Cerebellar cortex (tissue), 1 donor: ENCODE results near the gene ZBTB37.
"Not testable (repeated sequence)": the region's sequence is repeated elsewhere in the genome, so short reads cannot be mapped to it uniquely, and the experiment has no call there.

Experiments
- DNase-seq: peaks from one replicate; pipeline ENCODE4 v3.0.0-alpha.2; 2015; ENCODE audit warnings: low spot score

Gene ZBTB37, protein sequence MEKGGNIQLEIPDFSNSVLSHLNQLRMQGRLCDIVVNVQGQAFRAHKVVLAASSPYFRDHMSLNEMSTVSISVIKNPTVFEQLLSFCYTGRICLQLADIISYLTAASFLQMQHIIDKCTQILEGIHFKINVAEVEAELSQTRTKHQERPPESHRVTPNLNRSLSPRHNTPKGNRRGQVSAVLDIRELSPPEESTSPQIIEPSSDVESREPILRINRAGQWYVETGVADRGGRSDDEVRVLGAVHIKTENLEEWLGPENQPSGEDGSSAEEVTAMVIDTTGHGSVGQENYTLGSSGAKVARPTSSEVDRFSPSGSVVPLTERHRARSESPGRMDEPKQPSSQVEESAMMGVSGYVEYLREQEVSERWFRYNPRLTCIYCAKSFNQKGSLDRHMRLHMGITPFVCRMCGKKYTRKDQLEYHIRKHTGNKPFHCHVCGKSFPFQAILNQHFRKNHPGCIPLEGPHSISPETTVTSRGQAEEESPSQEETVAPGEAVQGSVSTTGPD

GRCh38 chr1:173868266-173869020, at the start of gene ZBTB37:
TSS of gene ZBTB37 (plus strand) at chr1:173868380. CDS start at chr1:173870226, 1,846 bp downstream.
- DNase-seq, result peak; percentile 77

DNA sequence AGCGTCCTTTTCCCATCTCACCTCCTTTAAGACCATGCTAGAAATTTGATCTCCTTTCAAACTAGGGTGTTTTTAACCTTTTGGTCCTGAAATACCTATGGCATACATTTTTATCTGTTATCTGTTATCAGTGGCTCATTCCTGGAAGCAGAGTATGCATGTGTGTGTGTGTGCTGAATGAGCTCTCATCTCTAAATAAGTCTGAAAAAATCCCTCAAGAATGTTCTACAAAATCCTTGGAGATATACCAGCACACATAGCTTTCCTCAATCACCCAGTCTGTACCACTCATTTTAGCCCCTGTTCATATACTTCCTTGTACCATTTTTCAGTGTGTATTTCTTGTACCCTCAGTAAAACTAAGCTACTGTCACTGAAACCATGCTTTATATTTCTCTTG, 49.7 kb upstream of the ZBTB37 start:
- DNase-seq, result no peak

DNA sequence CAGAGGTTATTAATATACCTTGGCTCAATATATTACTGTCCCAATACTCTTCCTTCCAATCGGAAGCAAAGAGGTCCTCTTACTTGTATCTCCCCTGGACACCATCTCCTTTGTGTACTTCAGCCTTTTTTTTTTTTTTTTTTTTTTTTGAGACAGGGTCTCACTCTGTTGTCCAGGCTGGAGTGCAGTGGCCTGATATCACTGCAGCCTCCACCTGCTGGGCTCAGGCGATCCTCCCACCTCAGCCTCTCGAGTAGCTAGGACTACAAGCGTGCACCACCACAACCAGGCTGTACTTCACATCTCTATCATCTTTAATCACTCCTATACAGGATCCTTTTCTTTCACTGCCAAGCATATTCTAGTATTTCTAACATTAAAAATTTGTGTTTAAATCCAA, 46.5 kb upstream of the ZBTB37 start:
- no peak for DNase-seq

DNA sequence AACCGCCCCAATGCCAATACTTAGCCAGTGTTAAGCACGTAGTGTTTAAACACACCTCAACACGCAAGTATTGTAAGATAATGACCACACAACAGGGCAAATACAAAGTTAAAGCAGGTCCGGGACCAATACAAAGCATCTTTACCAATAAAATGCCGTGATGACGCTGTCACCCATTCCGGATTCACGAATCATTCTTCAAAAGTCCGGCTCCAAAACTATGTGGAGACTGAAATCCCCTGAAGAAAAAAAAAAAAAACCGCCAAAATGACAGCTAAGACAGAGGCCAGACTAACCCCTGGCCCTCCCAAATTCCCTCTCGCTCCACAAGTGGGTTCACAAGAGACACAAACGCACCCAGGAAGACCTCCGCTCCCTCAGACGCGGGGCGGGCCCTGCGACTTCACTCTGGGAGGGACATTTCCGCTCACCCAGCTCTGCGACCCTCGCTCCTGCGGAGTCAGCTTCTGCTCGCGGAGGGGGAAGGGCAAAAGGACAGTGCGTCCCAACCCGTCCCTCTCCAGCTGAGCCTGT, 44.3 kb upstream of the ZBTB37 start:
- DNase-seq, result no peak

DNA sequence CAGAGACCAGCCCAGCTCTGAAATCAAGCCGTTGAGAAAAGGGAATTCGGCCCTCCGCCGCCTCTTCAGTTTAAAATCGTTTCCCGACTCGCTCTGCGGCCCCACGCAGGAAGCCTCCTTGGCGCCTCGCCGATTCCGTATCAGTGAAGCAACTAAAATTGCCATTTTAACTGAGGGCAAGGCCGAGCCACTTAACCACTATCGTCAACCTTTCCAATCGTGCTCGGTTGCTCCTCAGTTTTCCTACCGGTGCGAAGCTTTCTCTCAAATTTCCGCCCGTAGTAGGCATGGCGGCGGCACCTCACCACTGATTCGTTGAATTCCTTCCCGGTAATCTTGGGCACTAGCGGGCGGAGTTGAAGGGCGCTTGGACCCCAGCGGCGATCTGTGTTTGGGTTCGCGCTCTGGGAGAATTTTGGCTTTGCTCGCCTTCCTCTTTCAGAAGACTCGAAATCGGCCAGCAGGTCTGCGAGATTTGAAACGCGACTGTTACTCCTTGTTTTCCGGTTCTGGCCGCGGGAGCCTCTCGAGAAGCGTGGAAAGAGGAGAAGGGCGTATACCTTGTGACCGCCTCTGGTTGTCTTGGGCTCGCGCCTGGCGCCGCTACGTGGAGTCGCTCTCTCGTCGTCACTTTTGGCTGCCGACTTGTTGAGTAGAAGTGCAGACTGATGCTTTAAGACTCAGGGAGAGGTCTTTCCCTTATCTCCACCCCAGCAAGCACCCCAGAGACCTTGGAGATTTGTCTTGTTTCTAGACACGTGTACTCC, 43.7 kb upstream of the ZBTB37 start, which contains the start of the genes CENPL and DARS2:
TSS of gene CENPL (minus strand) at position 569 of the 767 bp plus-strand sequence. CDS start 13,584 bp downstream, outside the sequence.
TSS of gene DARS2 (plus strand) at position 359 of the 767 bp plus-strand sequence. CDS start 557 bp downstream, outside the sequence.
- DNase-seq, result peak; percentile 99

- DNase-seq, result no peak
These were observed 40.6 kb upstream of the ZBTB37 start for GRCh38 chr1:173827611-173828010.

GRCh38 chr1:173832748-173833147, 35.4 kb upstream of the ZBTB37 start:
- DNase-seq, result no peak

GRCh38 chr1:173852105-173852504, 16.1 kb upstream of the ZBTB37 start:
- no peak for DNase-seq

GRCh38 chr1:173853074-173853473, 15.1 kb upstream of the ZBTB37 start:
- DNase-seq, result no peak

- no peak for DNase-seq
These were observed 12.2 kb upstream of the ZBTB37 start for GRCh38 chr1:173856014-173856413.

- no peak for DNase-seq
These were observed 11.3 kb upstream of the ZBTB37 start for GRCh38 chr1:173856903-173857302.

- peak; percentile 25 for DNase-seq
These were observed 10.7 kb upstream of the ZBTB37 start for GRCh38 chr1:173857363-173857917.

DNA sequence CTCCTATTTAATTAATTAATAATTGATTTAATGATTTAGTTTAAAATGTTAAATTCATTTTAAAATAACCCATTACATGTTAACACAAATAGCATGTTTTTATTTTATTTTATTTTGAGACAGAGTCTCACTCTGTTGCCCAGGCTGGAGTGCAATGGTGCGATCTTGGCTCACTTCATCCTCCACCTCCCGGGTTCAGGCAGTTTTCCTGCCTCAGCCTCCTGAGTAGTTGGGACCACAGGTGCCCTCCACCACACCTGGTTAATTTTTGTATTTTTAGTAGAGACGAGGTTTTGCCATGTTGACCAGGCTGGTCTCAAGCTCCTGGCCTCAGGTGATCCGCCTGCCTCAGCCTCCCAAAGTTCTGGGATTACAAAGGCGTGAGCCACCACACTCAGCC, 8.6 kb upstream of the ZBTB37 start:
- DNase-seq, result not testable (repeated sequence)

DNA sequence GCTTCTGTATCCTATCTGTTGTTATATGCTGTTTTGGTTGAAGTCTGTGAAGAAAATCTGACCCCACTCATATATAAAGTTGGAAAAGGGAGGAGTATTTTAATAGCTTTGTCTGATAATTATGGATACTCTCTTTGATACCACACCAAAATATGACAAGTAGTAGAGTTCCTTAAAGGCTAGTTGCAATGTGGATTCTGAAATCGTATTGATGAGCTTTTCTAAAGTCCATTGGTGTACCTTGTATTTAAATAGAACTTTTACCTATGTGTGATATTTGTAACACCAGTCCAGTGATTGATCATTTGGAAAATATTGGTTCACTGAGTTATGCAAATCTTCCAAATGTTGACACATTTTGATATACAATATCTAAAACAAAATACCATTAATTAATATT, 8.1 kb upstream of the ZBTB37 start:
- DNase-seq, result no peak

DNA sequence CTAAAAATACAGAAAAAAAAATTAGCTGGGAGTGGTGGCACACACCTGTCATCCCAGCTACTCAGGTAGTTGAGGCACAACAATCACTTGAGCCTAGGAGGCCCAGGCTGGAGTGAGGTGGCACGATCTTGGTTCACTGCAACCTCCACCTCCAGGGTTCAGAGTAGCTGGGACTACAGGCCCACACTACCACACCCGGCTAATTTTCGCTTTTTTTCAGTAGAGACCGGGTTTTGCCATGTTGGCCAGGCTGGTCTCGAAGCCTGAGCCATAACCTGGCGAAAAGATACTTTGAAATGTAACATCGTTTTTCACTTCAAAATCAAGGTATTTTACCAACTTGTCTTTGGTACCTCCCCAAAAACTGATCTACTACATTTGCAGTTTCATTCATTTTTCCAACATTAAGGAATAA, 6.4 kb upstream of the ZBTB37 start:
- DNase-seq, result peak; percentile 48

GRCh38 chr1:173862146-173862768, 5.9 kb upstream of the ZBTB37 start:
- peak; percentile 55 for DNase-seq

DNA sequence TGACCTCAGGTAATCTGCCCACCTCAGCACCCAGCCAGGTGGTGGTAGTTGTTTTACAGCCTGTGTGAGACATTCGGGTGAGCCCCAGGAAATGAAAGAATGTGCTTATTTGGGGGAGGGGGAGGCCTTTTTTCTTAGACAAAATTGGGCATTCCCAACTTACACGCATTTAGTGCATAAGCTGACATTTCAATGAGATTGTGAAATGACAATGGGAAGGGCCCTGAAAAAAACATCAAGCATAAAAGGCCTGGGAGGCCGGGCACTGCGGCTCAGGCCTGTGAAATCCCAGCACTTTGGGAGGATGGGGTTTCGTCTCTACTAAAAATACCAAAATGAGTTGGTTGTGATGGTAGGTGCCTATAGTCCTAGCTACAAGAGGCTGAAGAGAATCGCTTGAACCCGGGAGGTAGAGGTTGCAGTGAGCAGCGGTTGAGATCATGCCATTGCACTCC, 5.4 kb upstream of the ZBTB37 start:
- peak; percentile 63 for DNase-seq

DNA sequence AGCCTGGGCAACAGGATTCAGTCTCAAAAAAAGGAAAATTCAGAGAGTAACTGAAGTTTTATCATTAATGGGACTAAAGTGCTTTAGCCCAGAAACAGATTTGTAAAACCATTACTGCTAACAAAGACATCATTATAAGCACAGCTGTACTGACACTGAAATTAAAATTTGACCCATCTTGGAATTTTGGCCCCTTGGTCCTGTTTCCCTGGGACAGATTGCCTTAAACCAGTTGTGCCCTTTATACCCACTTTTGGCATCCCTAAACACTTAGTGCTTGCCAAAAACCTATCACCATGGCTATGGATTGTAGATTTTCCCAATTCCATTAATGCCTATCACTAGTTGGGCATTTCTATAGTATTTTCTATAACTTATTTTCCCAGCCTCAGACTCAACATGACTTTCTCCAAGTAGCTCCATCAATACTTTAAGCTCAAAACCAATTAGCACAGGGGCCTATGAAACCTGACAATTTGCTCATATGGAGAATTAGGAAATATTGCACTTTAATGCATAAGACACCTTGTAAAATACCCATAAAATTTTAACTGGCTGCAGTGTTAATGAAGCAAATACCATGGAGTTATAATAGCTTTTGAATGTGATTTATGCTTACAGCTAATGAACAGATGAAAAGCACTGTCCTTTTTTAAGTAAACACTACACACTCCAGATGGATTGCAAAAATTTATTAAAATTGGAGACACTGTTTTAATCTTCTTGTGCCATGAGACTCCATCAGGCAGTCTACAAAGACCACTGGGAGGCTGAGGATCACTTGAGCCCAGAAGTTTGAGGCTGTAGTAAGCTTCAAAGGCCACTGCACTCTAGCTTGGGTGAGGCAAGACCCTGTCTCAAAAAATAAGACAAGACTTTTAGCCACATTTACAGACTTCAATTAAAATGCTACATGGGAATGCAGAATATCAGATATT, 4.7 kb upstream of the ZBTB37 start:
- peak; percentile 26 for DNase-seq

DNA sequence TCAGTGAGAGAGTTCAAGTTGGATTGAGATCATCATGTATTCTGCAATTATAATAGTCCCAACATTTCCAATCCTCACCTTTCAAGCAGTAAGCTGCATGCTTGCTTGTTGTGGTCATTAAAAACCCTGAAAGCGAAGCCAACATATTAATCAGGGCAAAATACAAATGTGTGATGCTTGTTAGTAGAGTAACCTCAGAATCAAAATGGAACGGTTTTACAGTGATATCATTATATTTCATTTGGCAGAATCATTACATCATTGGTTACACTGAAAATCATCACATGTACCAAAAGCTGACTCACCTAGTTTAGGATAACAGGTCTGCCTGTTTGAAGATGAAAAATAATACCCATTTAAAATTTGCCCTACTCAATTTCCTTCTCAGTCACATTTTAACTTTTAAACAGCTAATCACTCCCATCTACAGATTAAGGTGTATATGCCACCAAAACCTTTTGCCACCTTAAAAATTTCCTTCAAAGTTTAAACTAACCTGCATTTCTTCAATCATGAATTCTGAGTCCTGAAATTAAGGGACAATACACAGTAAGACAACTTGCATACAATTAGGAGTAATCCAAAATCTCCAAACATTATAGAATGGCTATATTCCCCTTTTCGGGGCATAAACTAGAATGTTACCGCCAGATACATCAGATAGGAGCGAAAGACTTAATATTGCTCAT, 3.9 kb upstream of the ZBTB37 start:
- DNase-seq, result no peak
